NCI-H2171 treated with DMSO at 0.1 percent for 48 hours (cell line): ENCODE measurements around the gene CDCP1.
"Not testable (repeated sequence)": the region's sequence is repeated elsewhere in the genome, so short reads cannot be mapped to it uniquely, and the experiment has no call there.

Experiments
- DNase-seq: peaks from one replicate; lab custom pipeline; 2025; lab: John Stamatoyannopoulos, UW

CDCP1 gene

GRCh38 chr3:45170096-45170495 lies 23.9 kb upstream of the CDCP1 start:
- no peak for DNase-seq

DNA sequence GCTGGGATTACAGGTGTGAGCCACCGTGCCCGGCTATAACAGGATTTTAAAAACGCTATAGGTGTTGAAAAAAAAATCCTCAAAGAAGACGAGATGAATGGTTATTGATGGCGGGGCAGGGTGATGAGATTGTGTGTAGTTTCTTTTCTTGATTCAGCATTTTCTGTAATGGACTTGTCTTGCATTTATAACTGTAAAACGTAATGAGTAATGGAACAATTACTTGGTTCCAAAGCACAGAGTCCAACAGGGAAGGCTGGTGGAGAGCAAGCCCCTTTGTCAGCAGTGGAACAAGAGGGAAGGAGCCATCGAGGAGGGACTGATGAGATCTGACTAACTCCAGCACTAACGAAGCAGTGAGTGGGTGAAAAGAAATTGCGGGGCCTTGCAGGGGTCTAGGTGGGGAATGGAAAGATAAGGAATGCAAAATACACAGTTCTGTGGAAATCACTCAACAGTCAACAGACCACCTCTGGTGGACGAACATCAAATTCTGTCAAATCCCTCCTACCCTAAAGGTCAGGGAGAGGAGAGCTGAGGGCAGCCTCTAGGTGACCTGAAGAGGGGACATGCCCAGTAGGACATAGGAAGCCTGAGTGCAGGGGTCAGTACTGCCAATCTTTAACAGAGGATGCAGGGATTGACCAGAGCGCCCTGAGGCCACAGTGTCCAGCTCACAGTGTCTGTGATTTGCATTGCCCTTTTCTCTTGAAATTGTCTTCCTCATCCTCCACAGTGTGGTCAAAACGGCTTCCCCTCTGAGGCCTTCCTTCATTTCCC lies 23.1 kb upstream of the CDCP1 start:
- no peak for DNase-seq

- DNase-seq, result no peak
Observed at GRCh38 chr3:45168451-45168850, 22.3 kb upstream of the CDCP1 start.

- peak; percentile 66 for DNase-seq
Observed at GRCh38 chr3:45167011-45167911, 21.1 kb upstream of the CDCP1 start.

- no peak for DNase-seq
Observed at GRCh38 chr3:45166321-45166879, 20.2 kb upstream of the CDCP1 start.

DNA sequence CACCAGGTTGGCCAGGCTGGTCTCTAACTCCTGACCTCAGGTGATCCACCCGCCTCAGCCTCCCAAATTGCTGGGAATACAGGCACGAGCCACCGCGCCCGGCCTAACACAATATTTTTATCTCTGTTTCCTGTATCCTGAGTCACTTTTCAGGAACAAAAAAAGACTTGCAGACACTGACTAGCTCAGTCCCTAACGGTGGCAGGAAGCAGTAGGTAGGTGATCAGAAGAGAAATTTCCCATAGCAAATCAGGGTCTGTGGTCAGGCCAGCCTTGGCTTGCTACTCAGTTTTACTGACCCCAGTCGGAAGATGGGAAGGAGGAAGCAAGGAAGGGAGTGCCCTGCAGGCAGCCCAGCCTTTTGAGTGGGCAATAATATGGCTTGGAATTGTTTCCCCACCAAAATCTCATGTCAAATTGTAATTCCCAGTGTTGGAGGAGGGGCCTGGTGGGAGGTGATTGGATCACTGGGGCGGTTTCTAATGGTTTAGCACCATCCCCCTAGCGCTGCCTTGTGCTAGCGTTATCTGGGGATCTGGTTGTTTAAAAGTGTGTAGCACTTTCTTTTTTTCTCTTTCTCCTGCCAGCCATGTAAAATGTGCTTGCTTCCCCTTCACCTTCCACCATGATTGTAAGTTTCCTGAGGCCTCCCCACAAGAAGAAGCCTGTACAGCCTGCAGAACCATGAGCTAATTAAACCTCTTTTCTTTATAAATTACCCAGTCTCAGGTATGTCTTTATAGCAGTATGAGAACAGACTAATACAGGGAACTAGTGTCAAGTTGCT lies 19.5 kb upstream of the CDCP1 start:
- DNase-seq, result no peak

DNA sequence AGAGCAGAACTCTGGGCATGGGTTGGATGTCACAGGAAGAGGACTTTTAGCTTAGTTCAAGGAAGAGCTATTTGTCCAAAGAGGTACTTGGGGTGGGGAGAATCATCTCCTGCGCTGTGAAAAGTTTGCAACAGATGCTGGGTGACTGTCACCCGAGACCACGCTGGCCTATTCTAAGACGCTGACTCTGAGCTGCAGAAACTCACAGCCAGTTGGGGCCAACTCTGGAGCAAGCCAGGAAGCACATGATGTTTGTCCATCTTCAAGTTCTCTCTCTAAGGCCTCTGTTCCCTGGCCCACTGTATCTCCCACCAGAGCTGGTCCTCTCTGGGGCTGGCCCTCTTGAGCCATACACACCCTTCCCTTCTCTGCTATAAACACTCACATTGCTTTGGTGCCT lies 17.9 kb upstream of the CDCP1 start:
- DNase-seq, result no peak

- no peak for DNase-seq
Observed at GRCh38 chr3:45163481-45163880, 17.3 kb upstream of the CDCP1 start.

DNA sequence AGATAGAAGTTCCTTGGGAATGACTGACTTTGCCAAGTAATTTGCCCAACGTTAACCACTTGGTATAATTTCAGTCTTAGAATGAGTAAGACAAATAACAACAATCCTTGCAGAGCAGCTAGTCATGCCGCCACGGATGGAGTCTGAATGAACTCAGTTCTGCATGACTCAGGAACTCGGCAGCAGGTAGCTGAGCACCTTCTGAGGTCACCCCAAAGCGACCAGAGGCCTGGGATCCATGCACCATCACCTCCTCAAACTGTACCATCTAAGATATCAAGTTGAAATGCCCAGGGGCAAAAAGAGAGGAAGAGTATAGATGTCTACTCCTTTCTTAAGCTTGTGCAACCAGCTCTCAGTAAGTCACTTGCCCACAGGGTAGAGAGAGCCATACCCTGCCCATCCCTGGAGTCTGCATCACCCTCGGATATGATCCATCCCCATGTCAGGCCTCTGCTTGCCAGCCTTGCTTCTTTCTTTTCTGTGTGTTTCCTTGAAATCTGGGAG lies 8.5 kb upstream of the CDCP1 start:
- no peak for DNase-seq

DNA sequence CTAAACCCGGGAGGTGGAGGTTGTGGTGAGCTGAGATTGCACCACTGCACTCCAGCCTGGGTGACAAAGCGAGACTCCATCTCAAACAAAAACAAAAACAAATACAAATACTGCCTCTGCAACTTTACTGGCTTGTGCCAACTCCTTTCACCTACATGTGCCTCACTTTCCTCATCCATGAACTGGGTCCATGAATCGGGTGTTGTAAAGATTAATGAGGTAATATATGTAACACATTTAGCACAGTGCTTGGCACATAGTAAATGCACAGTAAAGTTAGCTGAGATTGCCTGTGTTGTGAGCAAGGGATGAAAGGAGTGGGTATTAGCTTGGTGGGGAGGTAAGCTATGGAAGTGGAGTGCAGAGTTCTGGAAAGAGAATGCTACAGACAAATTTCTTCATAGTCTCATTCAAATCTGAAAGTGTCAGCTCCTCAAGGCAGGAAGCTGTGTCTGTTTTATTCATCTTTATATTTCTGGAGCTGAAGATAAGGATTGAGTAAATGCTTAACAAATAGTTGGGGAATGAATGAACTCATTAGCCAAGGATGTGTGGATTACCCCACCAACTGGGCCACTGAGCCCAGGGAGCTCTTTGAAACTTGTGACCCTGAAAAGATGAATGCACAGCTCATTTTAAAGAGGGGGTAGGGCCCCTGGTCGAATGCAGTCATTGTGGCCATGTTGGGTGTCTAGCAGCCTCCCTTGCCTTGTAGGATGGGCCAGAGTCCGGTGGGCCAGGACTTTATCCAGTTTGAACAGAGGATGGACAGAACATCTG lies 7.7 kb upstream of the CDCP1 start:
- no peak for DNase-seq

DNA sequence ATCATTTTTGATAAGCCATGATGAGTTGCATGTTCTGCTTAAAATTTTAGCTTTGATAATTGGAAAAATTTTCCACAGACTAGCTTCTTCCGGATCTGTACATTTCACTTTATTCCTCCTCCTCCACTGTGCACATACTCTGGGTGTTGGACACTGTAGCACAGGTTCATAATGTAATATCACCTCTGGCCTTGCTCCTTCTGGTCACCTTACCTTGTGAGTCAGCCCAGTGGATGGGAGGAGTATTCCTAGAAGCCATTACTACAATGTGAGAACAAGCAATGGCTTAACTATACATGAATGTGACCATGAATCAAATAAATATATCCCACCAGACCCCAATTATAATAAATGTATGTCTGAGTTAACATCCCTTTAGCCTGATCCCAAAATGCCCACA lies 6.1 kb upstream of the CDCP1 start:
- DNase-seq, result no peak

GRCh38 chr3:45151100-45151499 lies 4.9 kb upstream of the CDCP1 start:
- no peak for DNase-seq

- DNase-seq, result no peak
Observed at GRCh38 chr3:45148921-45149320, 2.7 kb upstream of the CDCP1 start.

DNA sequence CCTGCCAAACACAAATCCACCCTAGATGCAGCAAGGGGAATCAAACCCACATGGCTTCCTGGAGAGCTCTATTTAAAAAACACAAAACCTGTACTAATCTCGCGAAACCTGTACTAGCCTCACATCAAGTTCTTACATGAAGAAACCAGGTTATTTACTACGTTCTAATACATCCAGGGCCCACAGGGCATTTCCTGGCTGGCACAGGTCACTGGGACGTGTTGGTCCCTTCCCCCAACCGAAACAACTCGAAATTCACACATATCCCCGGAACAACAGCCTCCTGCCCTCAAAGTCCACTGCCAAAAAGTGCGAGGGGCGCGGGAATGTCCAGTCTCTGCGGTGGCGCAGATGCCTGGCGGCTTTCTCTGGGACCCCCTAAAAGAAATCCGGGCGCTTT lies 955 bp downstream of the CDCP1 start:
- no peak for DNase-seq

DNA sequence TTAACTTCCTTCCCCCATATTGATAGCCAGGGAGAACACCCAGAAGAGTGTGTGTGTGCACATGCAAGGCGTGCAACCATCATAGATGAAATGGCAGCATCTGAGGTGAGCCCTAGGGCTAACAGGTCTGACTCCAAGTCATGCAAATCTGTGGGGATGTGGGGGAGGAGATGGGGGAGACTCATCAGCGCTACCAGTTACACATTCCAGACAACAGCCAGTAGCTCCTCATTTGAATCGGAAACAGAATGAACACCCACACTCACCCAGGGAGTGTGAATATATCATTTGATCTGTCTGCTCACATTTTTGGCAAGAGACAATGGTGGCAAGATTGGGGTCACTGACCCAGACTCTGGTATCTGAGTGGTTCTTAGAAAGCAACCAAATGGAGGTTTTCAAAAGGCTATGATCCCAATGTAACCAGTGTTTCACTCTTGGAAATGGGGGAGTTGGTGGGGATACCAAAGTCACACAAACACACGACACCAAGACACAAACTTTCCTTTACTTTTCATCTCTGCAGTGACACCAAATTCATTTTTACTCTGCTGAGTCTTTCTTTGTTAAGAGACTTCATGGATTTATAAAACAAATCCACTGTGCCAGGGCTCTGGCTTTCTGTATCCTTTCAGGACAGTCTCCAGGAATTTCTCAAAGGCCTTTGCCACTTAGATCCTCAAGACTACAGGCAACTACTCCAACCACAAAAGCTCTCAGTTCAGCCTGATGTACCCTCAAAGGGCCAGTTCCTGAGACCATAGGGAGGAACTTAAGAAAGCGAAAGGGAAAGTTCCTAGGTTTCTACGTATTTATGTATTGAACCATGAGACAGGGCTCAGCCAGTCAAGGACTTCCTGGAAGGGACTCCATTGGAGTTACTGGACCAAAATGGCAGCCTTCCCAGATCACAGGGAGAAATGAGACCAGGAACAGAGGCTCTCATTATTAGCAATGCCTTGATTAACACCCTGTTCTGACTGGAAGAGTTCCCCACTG lies 2.2 kb downstream of the CDCP1 start:
- no peak for DNase-seq

DNA sequence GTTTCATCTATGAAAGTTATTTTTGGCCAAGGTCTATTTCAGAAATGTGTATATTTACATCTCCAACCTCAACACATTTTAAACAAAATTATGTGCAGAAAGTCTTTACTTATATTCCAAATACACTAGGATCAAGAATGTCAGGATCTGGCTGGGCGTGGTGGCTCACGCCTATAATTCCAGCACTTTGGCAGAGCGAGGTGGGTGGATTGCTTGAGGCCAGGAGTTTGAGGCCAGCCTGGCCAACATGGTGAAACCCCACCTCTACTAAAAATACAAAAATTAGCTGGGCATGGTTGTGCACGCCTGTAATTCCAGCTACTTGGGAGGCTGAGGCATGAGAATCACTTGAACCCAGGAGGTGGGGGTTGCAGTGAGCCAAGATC lies 5.4 kb downstream of the CDCP1 start:
- DNase-seq, result not testable (repeated sequence)

DNA sequence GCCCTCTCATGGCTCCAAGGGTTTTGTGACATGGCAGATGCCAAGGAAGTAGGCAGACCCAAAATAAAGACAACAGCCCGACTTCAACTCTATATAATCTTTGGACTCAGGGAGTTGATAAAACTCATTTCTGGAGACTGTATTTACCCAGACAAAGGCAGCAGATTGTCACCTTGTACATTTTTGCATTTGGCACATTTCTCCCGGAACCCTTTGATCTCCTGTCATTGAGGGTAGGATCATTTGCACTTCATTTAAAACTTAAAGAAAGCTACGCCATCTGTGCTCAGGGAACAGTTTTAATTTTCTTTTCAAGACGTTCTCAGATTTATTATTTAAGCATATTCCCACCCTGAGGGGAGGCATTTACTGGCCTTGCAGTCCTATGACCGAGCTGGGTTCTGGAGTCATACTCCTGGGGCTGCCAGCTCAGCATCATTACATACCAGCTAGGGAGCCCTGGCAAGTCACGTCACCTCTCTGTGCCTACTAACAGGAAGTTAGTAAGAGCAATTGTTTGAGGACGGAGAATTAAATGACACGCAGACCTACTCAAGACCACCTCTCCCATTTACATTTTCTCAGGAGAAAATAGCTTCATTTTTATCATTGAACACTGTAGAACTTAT lies 5.9 kb downstream of the CDCP1 start:
- DNase-seq, result no peak

DNA sequence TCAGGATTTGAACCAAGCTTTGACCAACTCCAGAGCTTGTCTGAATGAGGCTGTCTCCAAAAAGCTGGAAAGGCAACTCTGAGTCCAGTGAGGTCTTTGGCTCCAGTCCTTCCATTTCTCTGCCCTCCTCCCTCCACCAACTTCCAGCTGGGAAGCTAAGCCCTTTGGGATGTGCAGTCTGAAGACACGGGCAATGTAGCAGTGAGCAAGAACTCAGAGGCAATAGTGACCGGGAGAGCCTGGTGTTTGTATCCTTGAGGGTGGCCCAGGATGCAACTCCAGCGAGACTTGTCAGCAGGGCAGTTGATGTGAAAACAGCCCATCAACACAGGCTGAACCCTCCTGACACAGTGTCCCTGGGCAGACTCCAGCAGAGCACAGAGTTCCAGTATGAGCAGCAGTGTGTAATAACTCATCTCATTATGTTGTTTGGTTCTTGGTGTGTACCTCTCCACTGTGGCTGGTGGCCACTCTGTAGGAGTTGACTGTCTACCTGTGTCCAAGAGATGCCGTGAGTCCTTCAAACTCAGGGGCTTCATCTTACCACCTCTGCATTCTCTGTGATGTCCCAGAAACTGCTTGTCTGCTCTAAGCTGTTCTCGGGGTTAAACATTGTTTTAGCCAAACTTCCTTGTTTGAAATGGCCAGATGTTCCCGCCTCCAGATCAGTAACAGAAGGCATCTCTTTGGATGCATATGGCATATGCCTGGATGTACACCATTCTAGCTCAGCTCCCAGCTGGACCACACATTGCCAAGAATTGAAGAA lies 6.6 kb downstream of the CDCP1 start:
- peak; percentile 60 for DNase-seq
